PC-3 (cell line): ENCODE results near the gene CBL. TPM values are rescaled to one million over a fixed set of nuclear protein-coding genes. Genes with fewer than 3 reads are reported as not detected.

Experiments
- ATAC-seq: fragments of 200-7000 bp; cut with Tn5 transposase; 2 replicates; pipeline ENCODE4 v1.9.1; 2020; ENCODE audit warnings: mild to moderate bottlenecking, moderate library complexity
- BruUV-seq: library from RNA; stranded (reverse); fragments of 400-500 nt; replicated peaks from 2 replicates; lab custom pipeline; 2021; lab: Mats Ljungman, UMichigan
- CTCF ChIA-PET: fragments of 300-600 bp; sonication (Branson Sonifier 250); formaldehyde crosslinking; loops from one replicate; lab custom pipeline; 2022; ENCODE audit warnings: antibody characterized with exemption; lab: Charles Lee
- POLR2A ChIA-PET: fragments of 300-600 bp; sonication (Branson Sonifier 250); formaldehyde crosslinking; loops from one replicate; lab custom pipeline; 2022; ENCODE audit warnings: antibody characterized with exemption; ENCODE audit not compliant: unreplicated experiment; lab: Charles Lee
- DNase-seq: peaks from one replicate; pipeline ENCODE4 v3.0.0-alpha.2; 2015
- H2AFZ ChIP-seq: fragments of 300-600 bp; sonication (generic); 2 replicates; pipeline ENCODE4 v1.6.0; 2016; ENCODE audit warnings: antibody characterized with exemption, low read length
- H3F3A ChIP-seq: fragments of 300-600 bp; sonication (generic); one replicate; pipeline ENCODE4 v1.6.0; 2017; ENCODE audit warnings: antibody characterized with exemption, low read length, control low read depth, mild to moderate bottlenecking; ENCODE audit not compliant: unreplicated experiment
- H3K27ac ChIP-seq: fragments of 300-600 bp; sonication (generic); 2 replicates; pipeline ENCODE4 v1.5.1; 2016; ENCODE audit warnings: mild to moderate bottlenecking, low read length
- H3K27me3 ChIP-seq: fragments of 300-600 bp; sonication (generic); 2 replicates; pipeline ENCODE4 v1.6.1; 2016; ENCODE audit warnings: low read length, mixed read lengths
- H3K36me3 ChIP-seq: fragments of 300-600 bp; sonication (generic); 2 replicates; pipeline ENCODE4 v1.6.1; 2016; ENCODE audit warnings: low read depth, mixed run types, low read length, mixed read lengths
- H3K4me1 ChIP-seq: fragments of 300-600 bp; sonication (generic); 2 replicates; pipeline ENCODE4 v1.5.1; 2016; ENCODE audit warnings: low read length; ENCODE audit not compliant: insufficient read depth
- H3K4me2 ChIP-seq: fragments of 300-600 bp; sonication (generic); 2 replicates; pipeline ENCODE4 v1.6.0; 2016; ENCODE audit warnings: low read length
- H3K4me3 ChIP-seq: fragments of 300-600 bp; sonication (generic); 2 replicates; pipeline ENCODE4 v1.5.1; 2016; ENCODE audit warnings: mild to moderate bottlenecking, low read length, mixed read lengths
- H3K79me2 ChIP-seq: fragments of 300-600 bp; sonication (generic); 2 replicates; pipeline ENCODE4 v1.6.1; 2017; ENCODE audit warnings: low read length, mixed read lengths
- H3K9ac ChIP-seq: fragments of 300-600 bp; sonication (generic); 2 replicates; pipeline ENCODE4 v1.6.0; 2016; ENCODE audit warnings: mild to moderate bottlenecking, low read length
- H3K9me2 ChIP-seq: fragments of 300-600 bp; sonication (generic); replicated peaks from 2 replicates; pipeline ENCODE4 v1.6.1; 2016; ENCODE audit warnings: mixed run types, low read length, mixed read lengths
- H3K9me3 ChIP-seq: fragments of 300-600 bp; sonication (generic); 2 replicates; pipeline ENCODE4 v1.6.1; 2016; ENCODE audit warnings: low read length, mixed read lengths
- H4K20me1 ChIP-seq: fragments of 300-600 bp; sonication (generic); 2 replicates; pipeline ENCODE4 v1.6.1; 2016; ENCODE audit warnings: low read length, mixed read lengths
- CTCF ChIP-seq: fragments of 300-600 bp; sonication (generic); conservative IDR thresholded peaks from 2 replicates; pipeline ENCODE4 v1.5.1; 2017; ENCODE audit warnings: antibody characterized with exemption, low read depth, mild to moderate bottlenecking, low read length
- EZH2 ChIP-seq: fragments of 300-600 bp; sonication (generic); IDR thresholded peaks from one replicate; pipeline ENCODE4 v1.6.1; 2017; ENCODE audit warnings: antibody characterized with exemption, mild to moderate bottlenecking, low read length; ENCODE audit not compliant: unreplicated experiment
- EZH2phosphoT487 ChIP-seq: fragments of 300-600 bp; sonication (generic); IDR thresholded peaks from 2 replicates; pipeline ENCODE4 v1.6.1; 2018; ENCODE audit warnings: mild to moderate bottlenecking, antibody characterized with exemption, low read length, borderline replicate concordance
- intact Hi-C: fragments of 100-400 bp; cut with micrococcal nuclease; formaldehyde crosslinking; loops from 2 replicates; pipeline ENCODE4 v1.9.0; 2023
- total RNA-seq: library from RNA; depleted of rRNA; stranded (reverse); fragments of >200 nt; gene quantifications from 2 replicates; pipeline ENCODE4 v1.2.3, GENCODE V29; 2014

CBL gene
- total RNA-seq, 1 experiment from 2014 or later, result 11.4 TPM

GRCh38 chr11:119342362-119343130, 136.4 kb downstream of the CBL start:
- POLR2A ChIA-PET, result no interaction called here

GRCh38 chr11:119343726-119344125, 137.6 kb downstream of the CBL start:
- no peaks in the 10 kb centered on the region for H3K27me3 ChIP-seq
- 0 out of 2 replicates have a peak, but pooled peaks cover 2% of the 10 kb centered on the region for H4K20me1 ChIP-seq
- CTCF ChIA-PET, result no interaction called here
- TF ChIP-seq EZH2phosphoT487, result no peak
- no peak for ATAC-seq
- no peak for DNase-seq
- H3K9ac ChIP-seq, result no peak overlapping the region
- H3K4me3 ChIP-seq, result no peak overlapping the region
- H3F3A ChIP-seq, result no peaks in the 10 kb centered on the region
- intact Hi-C loops, result no loop called here
- no peaks in the 10 kb centered on the region for H3K9me2 ChIP-seq
- no peaks in the 10 kb centered on the region for H3K4me1 ChIP-seq
- no peak overlapping the region for H2AFZ ChIP-seq
- H3K9me3 ChIP-seq, result no peaks in the 10 kb centered on the region
- BruUV-seq, result no TSS peak
- no peaks in the 10 kb centered on the region for H3K79me2 ChIP-seq
- H3K36me3 ChIP-seq, result no peaks in the 10 kb centered on the region
- no peak overlapping the region for H3K27ac ChIP-seq
- no peak overlapping the region for H3K4me2 ChIP-seq
- POLR2A ChIA-PET, result no interaction called here

More at GRCh38 chr11:119342362-119343130, 136.4 kb downstream of the CBL start:
- H4K20me1 ChIP-seq, result 0 out of 2 replicates have a peak, but pooled peaks cover 5% of the 10 kb centered on the region
- BruUV-seq, result no TSS peak
- intact Hi-C loops, result no loop called here
- TF ChIP-seq EZH2phosphoT487 (no peak), CTCF (no peak), EZH2 (no peak)
- no peaks in the 10 kb centered on the region for H3K79me2 ChIP-seq
- H3K9me3 ChIP-seq, result no peaks in the 10 kb centered on the region
- H3K4me3 ChIP-seq, result no peak overlapping the region
- H3K9ac ChIP-seq, result no peak overlapping the region
- no peaks in the 10 kb centered on the region for H3F3A ChIP-seq
- no peak overlapping the region for H3K4me2 ChIP-seq
- no peak overlapping the region for H2AFZ ChIP-seq
- H3K9me2 ChIP-seq, result no peaks in the 10 kb centered on the region
- CTCF ChIA-PET, result no interaction called here
- peaks cover 10% of the 10 kb centered on the region for H3K4me1 ChIP-seq
- H3K27ac ChIP-seq, result no peak overlapping the region
- H3K36me3 ChIP-seq, result no peaks in the 10 kb centered on the region
- DNase-seq, result no peak
- no peak for ATAC-seq
- no peaks in the 10 kb centered on the region for H3K27me3 ChIP-seq

GRCh38 chr11:119344291-119345010, 138.3 kb downstream of the CBL start:
- intact Hi-C loops, result no loop called here
- no peak overlapping the region for H2AFZ ChIP-seq
- H3K9me3 ChIP-seq, result no peaks in the 10 kb centered on the region
- no peaks in the 10 kb centered on the region for H3F3A ChIP-seq
- H3K4me3 ChIP-seq, result no peak overlapping the region
- H3K79me2 ChIP-seq, result no peaks in the 10 kb centered on the region
- no peaks in the 10 kb centered on the region for H3K27me3 ChIP-seq
- TF ChIP-seq CTCF (no peak), EZH2 (no peak), EZH2phosphoT487 (no peak)
- H4K20me1 ChIP-seq, result no peaks in the 10 kb centered on the region
- H3K4me1 ChIP-seq, result no peaks in the 10 kb centered on the region
- ChIA-PET POLR2A (no interaction called here), CTCF (no interaction called here)
- no peak overlapping the region for H3K9ac ChIP-seq
- ATAC-seq (no peak), DNase-seq (no peak)
- H3K36me3 ChIP-seq, result no peaks in the 10 kb centered on the region
- no peaks in the 10 kb centered on the region for H3K9me2 ChIP-seq
- no peak overlapping the region for H3K4me2 ChIP-seq
- BruUV-seq, result no TSS peak
- no peak overlapping the region for H3K27ac ChIP-seq
